ENCODE results near the gene TRNT1.

TRNT1 gene

GRCh38 chr3:3110749-3111361 is 15.9 kb upstream of the TRNT1 start:
- no peak for DNase-seq (ENCODE audit: low read depth in 2 of 2)

DNA sequence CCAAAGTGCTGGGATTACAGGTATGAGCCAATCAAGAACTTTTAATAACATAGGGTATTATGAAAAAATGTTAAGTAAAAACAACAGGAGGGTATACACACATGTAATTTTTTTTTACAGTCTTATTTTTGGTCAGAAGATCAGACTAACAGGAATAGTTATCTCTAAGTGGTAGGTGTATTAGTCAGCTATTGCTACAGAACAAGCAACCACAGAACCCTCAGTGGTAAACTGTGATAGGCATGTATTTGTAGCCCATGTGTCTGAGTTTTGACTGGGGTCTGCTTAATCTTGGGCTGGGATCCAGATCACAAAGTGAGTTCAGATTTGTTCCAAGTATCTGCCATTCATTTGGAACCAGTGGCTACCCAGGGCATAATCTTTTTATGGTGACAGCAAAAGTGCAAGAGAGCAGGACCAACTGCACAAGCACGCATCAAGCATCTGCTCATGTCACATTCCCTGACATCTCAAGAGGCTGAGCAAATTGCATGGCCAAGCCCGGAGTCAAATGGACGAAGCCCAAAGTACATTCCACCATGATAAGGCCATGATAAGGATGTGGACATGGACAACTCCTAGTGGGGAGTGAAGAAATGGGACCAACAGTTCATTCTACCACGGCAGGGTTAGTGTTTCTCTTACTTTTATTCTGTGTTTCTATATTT is 13.6 kb upstream of the TRNT1 start:
- DNase-seq (ENCODE audit: low read depth in 2 of 2), result no peak

DNA sequence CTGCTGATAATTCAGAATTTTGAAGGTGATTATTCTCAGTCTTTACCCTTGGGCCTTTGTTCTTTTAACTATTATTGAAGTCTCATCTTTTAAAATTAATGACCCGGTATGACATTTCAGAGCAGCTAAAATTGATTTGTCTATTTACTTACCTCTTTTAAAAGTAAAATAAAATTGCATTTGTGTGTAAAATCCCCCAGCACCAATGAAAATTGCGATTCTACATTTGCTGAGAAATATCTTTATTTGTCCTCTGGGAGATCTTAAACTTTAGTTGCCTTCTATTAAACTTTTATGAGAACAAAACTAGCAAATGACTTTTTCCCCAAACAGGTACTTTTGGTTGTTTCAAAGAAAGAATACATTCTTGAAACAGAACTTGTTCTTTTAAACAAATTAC is 9.1 kb upstream of the TRNT1 start:
- DNase-seq (ENCODE audit: low read depth in 2 of 2), result no peak

DNA sequence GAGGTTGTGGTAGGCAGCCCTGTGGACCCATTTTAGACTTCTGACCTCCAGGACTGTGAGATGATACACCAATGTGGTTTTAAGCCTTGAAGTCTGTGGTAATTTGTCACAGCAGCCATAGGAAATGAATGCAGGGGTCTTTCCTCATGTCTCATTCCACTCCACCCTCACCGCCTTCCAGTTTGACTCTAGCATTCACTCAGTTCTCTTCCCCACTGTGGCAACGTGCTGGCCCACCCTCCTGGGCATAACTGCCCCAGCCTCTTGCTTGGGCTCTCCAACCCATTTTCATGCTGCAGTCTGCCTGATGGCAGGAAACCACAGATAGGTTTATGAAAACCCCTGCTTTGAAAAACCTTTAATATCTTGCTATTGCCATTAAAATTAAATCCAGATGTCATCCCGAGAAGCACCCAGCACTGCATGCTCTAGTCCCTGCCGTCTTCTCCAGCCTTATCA is 7.3 kb upstream of the TRNT1 start:
- no peak for DNase-seq (ENCODE audit: low read depth in 2 of 2)

DNA sequence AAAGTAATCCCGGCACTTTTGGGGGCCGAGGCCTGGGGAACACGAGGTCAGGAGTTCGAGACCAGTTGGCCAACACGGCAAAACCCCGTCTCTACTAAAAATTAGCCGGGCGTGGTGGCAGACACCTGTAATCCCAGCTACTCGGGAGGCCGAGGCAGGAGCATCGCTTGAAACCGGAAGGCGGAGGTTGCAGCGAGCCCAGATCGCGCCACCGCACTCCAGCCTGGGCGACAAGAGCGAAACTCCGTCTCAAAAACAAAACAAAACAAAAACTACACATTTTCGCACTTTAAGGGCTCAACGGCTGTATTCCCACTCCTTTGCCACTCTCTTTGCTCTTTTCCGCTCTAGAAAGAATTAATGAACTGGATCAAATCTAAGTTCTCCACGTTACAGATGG is 763 bp upstream of the TRNT1 start:
- no peak for DNase-seq (ENCODE audit: low read depth in 2 of 2)

DNA sequence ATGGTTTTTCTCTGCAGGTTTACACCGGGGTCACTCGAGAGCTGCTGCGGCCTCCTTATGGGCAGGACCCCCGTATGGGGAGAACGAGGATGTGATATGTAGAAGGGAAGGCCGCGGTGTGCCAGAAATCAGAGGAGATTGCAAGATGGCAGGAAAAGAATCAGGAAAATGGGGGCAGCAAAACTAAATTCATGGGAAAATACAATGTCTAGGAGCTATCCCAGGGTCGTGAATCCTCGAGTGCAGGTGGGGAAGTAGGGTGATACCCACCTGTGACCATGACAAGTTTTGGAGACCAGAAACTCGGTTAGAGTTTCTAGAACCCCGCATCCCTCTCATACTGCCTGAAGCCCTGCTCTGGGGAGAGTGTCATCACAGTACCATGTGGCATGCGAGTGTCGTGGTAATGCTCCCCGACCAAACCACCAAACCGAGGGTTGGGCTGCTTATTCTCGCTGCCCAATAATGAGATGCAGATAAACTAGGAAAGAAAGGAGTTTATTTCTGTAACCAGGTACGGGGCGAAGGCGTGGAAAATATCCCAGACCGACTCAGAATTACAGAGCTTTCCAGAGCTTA is 781 bp downstream of the TRNT1 start:
- DNase-seq (ENCODE audit: low read depth in 2 of 2), result peak; percentile 15 to 27

DNA sequence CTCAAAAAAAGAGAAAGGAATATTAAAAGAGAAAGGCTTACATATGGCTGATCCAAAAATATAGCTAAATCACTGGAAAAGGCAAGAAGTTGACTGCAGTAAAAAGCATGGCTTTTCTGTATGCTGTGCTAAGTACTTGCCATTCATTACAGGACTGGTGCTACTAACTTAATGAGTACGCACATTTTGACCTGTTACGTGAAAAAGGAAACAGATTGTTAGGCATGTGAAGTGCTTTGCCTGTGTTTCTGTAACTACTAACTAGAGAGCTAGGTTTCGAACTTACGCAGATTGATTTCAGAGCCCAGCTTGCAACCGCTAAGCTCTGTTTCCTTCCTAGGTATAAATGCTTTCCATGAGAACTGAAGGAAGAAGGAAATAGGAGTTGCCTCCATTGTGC is 2.8 kb downstream of the TRNT1 start:
- no peak for DNase-seq (ENCODE audit: low read depth in 2 of 2)

DNA sequence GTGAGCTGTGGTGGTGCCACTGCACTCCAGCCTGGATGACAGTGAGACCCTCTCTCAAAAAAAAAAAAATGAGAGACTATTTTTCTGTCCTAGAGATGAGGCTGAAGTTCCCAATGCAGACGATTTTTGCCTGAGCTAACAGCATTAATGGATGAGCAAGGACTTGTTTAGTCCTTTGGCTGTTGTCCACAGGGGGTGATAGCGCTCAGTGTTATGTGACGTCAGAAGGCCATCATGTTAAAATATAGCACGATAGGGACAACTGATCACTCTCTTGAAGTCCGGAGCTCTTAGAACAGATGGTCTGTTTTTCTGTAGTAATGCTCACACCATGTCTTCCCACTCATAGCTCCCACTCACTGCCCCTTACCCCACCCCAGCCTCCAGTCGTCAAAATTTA is 6.8 kb downstream of the TRNT1 start:
- DNase-seq (ENCODE audit: low read depth in 2 of 2), result no peak

GRCh38 chr3:3134750-3135448 is 8.2 kb downstream of the TRNT1 start:
- DNase-seq (ENCODE audit: low read depth in 2 of 2), result no peak

- no peak for DNase-seq (ENCODE audit: low read depth in 2 of 2)
Observed at GRCh38 chr3:3137526-3137925, 10.8 kb downstream of the TRNT1 start.

DNA sequence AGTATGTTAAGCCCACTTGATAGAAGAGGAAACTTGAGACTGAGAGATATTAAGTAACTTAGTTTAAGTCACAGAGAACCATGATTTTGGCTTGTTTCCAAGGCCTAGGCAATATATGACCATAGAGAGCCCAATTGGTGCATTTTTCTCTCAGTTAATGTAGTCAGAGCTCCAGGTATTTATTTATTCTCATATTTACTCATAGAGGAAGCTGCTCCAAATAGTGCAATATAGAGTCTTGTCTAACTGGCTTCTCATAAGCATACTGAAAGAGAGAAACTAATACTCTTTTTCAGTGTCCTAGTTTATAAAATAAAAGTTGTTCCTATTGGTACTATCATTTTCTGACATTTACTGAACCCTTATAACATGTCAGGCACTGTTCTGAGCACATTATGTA is 15.2 kb downstream of the TRNT1 start:
- DNase-seq (ENCODE audit: low read depth in 2 of 2), result no peak

- no peak for DNase-seq (ENCODE audit: low read depth in 2 of 2)
Observed at GRCh38 chr3:3145831-3146230, 19.1 kb downstream of the TRNT1 start.

DNA sequence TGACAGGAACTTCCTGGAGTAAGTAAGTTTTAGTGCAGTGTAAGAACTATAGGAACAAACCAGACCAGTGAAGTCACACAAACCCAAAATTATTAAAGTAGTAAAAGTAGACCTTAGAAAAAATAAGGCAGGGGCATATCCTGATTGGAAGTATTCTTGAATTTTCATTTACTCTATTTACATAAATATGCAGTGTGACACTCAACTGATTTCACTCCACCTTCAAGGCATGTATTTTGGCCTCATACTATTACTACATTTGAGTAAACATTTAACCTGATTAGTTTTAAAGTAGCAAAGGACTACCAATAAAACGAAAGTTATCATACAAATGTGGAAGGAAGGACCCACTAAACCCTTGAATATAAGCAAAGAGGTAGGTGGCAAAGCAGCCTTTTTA is 22.8 kb downstream of the TRNT1 start:
- DNase-seq (ENCODE audit: low read depth in 2 of 2), result no peak

- DNase-seq (ENCODE audit: low read depth in 2 of 2), result no peak
Observed at GRCh38 chr3:3151513-3151912, 24.8 kb downstream of the TRNT1 start.

DNA sequence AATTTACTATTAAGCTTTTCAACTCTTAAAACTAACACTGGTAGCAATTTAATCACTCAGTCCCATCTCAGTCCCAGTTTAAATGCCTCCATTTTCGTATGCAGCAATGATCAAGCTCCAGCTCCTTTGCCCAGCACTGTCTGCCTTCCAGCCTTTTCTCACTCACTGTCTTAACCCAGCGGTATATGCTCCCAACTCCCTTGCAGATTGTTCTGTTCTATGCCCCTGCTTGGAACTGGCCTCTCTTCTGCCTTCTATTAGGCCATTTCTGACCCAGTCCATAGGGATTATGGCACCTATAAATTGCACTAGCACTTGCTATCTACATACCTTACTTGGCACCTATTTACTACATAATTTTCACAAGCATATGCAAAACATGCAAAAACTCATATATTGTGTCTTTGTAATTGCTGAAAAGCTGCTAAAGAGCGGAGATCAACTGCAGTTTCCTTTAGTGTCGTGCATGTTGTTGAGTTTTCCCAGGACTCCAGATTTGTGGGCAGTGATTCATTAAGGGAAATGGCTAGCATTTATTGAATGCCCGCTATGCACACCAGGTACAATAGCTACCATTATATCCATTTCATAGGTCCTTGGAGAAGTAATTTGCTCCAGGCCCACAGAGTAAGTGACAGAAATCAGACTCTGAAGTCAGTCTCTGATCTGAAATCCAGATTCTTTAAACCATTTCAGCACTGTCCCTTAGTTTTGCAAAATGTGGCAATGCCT is 28.3 kb downstream of the TRNT1 start:
- DNase-seq (ENCODE audit: low read depth in 2 of 2), result no peak

DNA sequence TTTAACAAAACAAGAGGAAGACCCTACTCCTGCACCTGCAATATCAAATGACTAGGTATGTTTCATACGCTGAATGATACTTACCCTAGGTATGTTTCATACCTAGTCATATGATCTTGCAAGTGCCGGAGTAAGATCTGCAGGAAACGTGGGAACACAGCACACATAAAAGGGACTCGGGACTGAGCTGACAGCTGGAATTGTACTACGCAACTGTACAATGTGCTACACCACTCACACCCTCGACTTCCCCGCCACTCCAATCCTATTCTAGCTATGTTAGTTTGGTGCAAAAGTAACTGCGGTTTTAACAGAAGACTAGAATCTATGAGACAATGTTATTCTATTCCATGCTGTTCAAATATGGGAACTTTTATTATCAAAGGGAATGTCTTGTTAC is 30.7 kb downstream of the TRNT1 start:
- no peak for DNase-seq (ENCODE audit: low read depth in 2 of 2)

DNA sequence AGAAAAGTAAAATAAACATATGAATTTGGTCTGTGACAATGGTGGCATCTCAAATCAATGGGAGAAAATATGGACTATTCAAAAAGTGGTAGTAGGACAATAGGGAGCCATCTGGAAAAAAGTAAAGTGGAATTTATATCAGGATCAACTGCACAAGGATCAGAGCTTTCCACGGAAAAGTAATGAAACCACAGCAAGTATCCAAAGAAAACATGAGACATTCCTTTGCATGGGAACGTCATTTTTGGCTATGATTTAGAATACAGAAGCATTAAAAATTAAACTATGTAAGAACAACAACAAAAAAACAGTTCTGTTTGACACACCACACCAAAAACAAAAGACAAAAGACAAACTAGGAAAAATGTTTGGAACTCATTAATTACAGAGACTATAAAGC is 34.1 kb downstream of the TRNT1 start:
- no peak for DNase-seq (ENCODE audit: low read depth in 2 of 2)

DNA sequence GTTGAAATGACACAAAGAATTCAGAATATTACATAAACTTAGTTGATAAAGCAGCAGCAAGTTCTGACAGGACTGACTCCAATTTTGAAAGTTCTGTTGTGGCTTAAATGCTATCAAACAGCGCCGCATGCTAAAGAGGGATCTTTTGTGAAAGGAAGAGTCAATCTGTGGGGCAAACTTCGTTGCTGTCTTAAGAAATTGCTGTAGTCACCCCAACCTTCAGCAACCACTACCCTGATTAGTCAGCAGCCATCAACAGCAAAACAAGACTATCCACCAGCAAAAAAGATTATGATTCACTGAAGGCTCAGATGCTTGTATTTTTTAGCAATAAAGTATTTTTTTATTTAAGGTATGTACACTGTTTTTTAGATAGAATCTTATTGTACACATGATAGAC is 38.5 kb downstream of the TRNT1 start:
- DNase-seq (ENCODE audit: low read depth in 2 of 2), result no peak

GRCh38 chr3:3165650-3166049 is 38.9 kb downstream of the TRNT1 start:
- DNase-seq (ENCODE audit: low read depth in 2 of 2), result no peak

GRCh38 chr3:3170998-3171397 is 44.3 kb downstream of the TRNT1 start:
- no peak for DNase-seq (ENCODE audit: low read depth in 2 of 2)

- DNase-seq (ENCODE audit: low read depth in 2 of 2), result no peak
Observed at GRCh38 chr3:3172627-3173026, 45.9 kb downstream of the TRNT1 start.

DNA sequence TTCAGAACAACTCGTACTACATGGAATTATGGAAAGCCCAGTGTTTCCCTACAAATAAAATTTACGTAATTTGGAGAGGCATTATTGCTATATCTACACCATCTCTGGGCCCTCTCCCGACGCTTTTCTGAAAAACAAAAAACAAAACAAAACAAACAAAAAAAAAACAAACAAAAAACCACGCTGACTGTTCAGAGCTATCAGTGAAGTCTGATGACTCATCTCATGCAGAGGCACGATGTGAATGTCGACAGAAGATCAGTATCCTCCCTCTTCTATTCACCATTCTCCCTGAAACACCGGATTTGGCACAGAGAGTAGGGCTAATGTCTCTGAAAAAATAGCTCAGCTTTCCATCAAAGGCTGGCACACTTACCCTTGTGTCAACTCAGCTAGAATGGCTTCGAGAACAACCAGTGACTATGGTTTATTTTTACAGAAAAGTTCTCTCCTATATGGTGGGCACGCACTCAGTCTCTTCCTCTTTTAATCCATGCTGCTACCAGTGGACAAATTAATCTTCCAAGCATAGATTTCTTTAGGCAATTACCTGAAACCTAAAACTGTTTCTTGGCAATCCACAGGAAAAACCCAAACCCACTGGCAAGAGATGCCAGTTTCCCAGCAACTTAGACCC is 51.2 kb downstream of the TRNT1 start:
- no peak for DNase-seq (ENCODE audit: low read depth in 2 of 2)

Data from stimulated activated CD4-positive, alpha-beta T cell treated with anti-CD3 and anti-CD28 coated beads, Interleukin-1b, Interleukin-23, amount 100 ng/mL, for 4 hours (primary cell).